Activated T-helper 17 cell treated with anti-CD3 and anti-CD28 coated beads, Interleukin-2, amount 50 U/mL, for 72 hours (primary cell): ENCODE data around the gene CABLES2. TPM values are rescaled to one million over a fixed set of nuclear protein-coding genes. Genes with fewer than 3 reads are reported as not detected.
A peak's percentile ranks its signal among the peaks of the same experiment; 100 is the strongest.

Experiments
- ATAC-seq: fragments of 150-1000 bp; cut with Tn5 transposase; replicated peaks from 2 replicates; pipeline ENCODE4 v1.10.0; 2021; ENCODE audit warnings: mild to moderate bottlenecking, moderate library complexity
- H3K27ac Mint-ChIP-seq: one replicate; pipeline ENCODE4 v1.8.0; 2022; ENCODE audit warnings: mixed read lengths
- H3K27me3 Mint-ChIP-seq: one replicate; pipeline ENCODE4 v1.8.0; 2022; ENCODE audit warnings: mixed read lengths
- H3K36me3 Mint-ChIP-seq: one replicate; pipeline ENCODE4 v1.8.0; 2022; ENCODE audit warnings: low read depth, mild to moderate bottlenecking, mixed read lengths
- H3K4me1 Mint-ChIP-seq: one replicate; pipeline ENCODE4 v1.8.0; 2022; ENCODE audit warnings: mixed read lengths
- H3K4me3 Mint-ChIP-seq: one replicate; pipeline ENCODE4 v1.8.0; 2022; ENCODE audit warnings: mild to moderate bottlenecking, mixed read lengths
- H3K9me3 Mint-ChIP-seq: one replicate; pipeline ENCODE4 v1.8.0; 2022; ENCODE audit warnings: mixed read lengths
- total RNA-seq, 2 donors: library from RNA; stranded (reverse); gene quantifications; one replicate each; pipeline ENCODE4 v1.2.3, GENCODE V29; 2022

Gene CABLES2
- total RNA-seq, 2 donors from 2014 or later: 6.8 to 6.9 TPM

GRCh38 chr20:62416651-62417637 is 9.9 kb upstream of the CABLES2 start:
- no peak for ATAC-seq
- H3K4me3 Mint-ChIP-seq: no peak overlapping the region
- no peak overlapping the region for H3K27ac Mint-ChIP-seq
- H3K36me3 Mint-ChIP-seq: no peaks in the 10 kb centered on the region
- no peaks in the 10 kb centered on the region for H3K27me3 Mint-ChIP-seq
- no peaks in the 10 kb centered on the region for H3K9me3 Mint-ChIP-seq
- no peaks in the 10 kb centered on the region for H3K4me1 Mint-ChIP-seq

- Mint-ChIP-seq H3K9me3 (no peaks in the 10 kb centered on the region), H3K4me1 (no peaks in the 10 kb centered on the region), H3K4me3 (no peak overlapping the region), H3K27me3 (no peaks in the 10 kb centered on the region), H3K36me3 (no peaks in the 10 kb centered on the region), H3K27ac (no peak overlapping the region)
- no peak for ATAC-seq
These were observed 8.4 kb upstream of the CABLES2 start for GRCh38 chr20:62415354-62416111.

GRCh38 chr20:62413896-62414481 is 6.9 kb upstream of the CABLES2 start:
- Mint-ChIP-seq H3K4me1 (no peaks in the 10 kb centered on the region), H3K4me3 (no peak overlapping the region), H3K27me3 (no peaks in the 10 kb centered on the region), H3K36me3 (no peaks in the 10 kb centered on the region), H3K27ac (no peak overlapping the region), H3K9me3 (no peaks in the 10 kb centered on the region)
- ATAC-seq: no peak

GRCh38 chr20:62413025-62413570 is 6.0 kb upstream of the CABLES2 start:
- Mint-ChIP-seq H3K27ac (no peak overlapping the region), H3K4me1 (no peaks in the 10 kb centered on the region), H3K4me3 (no peak overlapping the region), H3K9me3 (no peaks in the 10 kb centered on the region), H3K36me3 (no peaks in the 10 kb centered on the region), H3K27me3 (no peaks in the 10 kb centered on the region)
- ATAC-seq: no peak

GRCh38 chr20:62412194-62413024 is 5.3 kb upstream of the CABLES2 start:
- Mint-ChIP-seq H3K36me3 (no peaks in the 10 kb centered on the region), H3K4me1 (no peaks in the 10 kb centered on the region), H3K27me3 (no peaks in the 10 kb centered on the region), H3K4me3 (no peak overlapping the region), H3K9me3 (no peaks in the 10 kb centered on the region), H3K27ac (no peak overlapping the region)
- no peak for ATAC-seq

- no peak for ATAC-seq
- H3K36me3 Mint-ChIP-seq: no peaks in the 10 kb centered on the region
- H3K27me3 Mint-ChIP-seq: no peaks in the 10 kb centered on the region
- H3K4me3 Mint-ChIP-seq: no peak overlapping the region
- H3K27ac Mint-ChIP-seq: no peak overlapping the region
- no peaks in the 10 kb centered on the region for H3K9me3 Mint-ChIP-seq
- H3K4me1 Mint-ChIP-seq: no peaks in the 10 kb centered on the region
These were observed 4.6 kb upstream of the CABLES2 start for GRCh38 chr20:62411479-62412193.

GRCh38 chr20:62410746-62411478 is 3.8 kb upstream of the CABLES2 start:
- Mint-ChIP-seq H3K4me3 (no peak overlapping the region), H3K27ac (no peak overlapping the region), H3K36me3 (no peaks in the 10 kb centered on the region), H3K4me1 (peaks cover 3% of the 10 kb centered on the region), H3K27me3 (no peaks in the 10 kb centered on the region), H3K9me3 (no peaks in the 10 kb centered on the region)
- no peak for ATAC-seq

GRCh38 chr20:62409931-62410745 is 3.1 kb upstream of the CABLES2 start:
- H3K4me1 Mint-ChIP-seq: peaks cover 5% of the 10 kb centered on the region
- no peak for ATAC-seq
- no peaks in the 10 kb centered on the region for H3K36me3 Mint-ChIP-seq
- H3K27me3 Mint-ChIP-seq: no peaks in the 10 kb centered on the region
- no peak overlapping the region for H3K27ac Mint-ChIP-seq
- H3K4me3 Mint-ChIP-seq: no peak overlapping the region
- no peaks in the 10 kb centered on the region for H3K9me3 Mint-ChIP-seq

- peak overlapping the region; percentile 10 for H3K4me3 Mint-ChIP-seq
- ATAC-seq: no peak
- H3K27ac Mint-ChIP-seq: no peak overlapping the region
- peaks cover 5% of the 10 kb centered on the region for H3K4me1 Mint-ChIP-seq
- H3K36me3 Mint-ChIP-seq: no peaks in the 10 kb centered on the region
- H3K27me3 Mint-ChIP-seq: no peaks in the 10 kb centered on the region
- no peaks in the 10 kb centered on the region for H3K9me3 Mint-ChIP-seq
These were observed 2.2 kb upstream of the CABLES2 start for GRCh38 chr20:62409086-62409853.

GRCh38 chr20:62408640-62409039 is 1.6 kb upstream of the CABLES2 start:
- Mint-ChIP-seq H3K9me3 (no peaks in the 10 kb centered on the region), H3K4me1 (peaks cover 5% of the 10 kb centered on the region), H3K36me3 (no peaks in the 10 kb centered on the region), H3K27me3 (no peaks in the 10 kb centered on the region), H3K4me3 (no peak overlapping the region), H3K27ac (no peak overlapping the region)
- no peak for ATAC-seq

GRCh38 chr20:62408055-62408454 is 970 bp upstream of the CABLES2 start:
- Mint-ChIP-seq H3K4me1 (peaks cover 5% of the 10 kb centered on the region), H3K36me3 (no peaks in the 10 kb centered on the region), H3K27ac (no peak overlapping the region), H3K27me3 (no peaks in the 10 kb centered on the region), H3K4me3 (peak overlapping the region; percentile 63), H3K9me3 (no peaks in the 10 kb centered on the region)
- no peak for ATAC-seq
